Hematopoietic multipotent progenitor cell treated with erythropoietin and hydrocortisone succinate and interleukin-3 and kit ligand, for 15 days (in vitro differentiated cells): Measurements from ENCODE around the gene ZPBP2.
A peak's percentile ranks its signal among the peaks of the same experiment; 100 is the strongest.
"Not testable (repeated sequence)": the region's sequence is repeated elsewhere in the genome, so short reads cannot be mapped to it uniquely, and the experiment has no call there.

ENCODE experiments used
- DNase-seq: peaks from one replicate; pipeline ENCODE4 v3.0.0-alpha.2; 2015; ENCODE audit warnings: low spot score

The ZPBP2 gene

DNA sequence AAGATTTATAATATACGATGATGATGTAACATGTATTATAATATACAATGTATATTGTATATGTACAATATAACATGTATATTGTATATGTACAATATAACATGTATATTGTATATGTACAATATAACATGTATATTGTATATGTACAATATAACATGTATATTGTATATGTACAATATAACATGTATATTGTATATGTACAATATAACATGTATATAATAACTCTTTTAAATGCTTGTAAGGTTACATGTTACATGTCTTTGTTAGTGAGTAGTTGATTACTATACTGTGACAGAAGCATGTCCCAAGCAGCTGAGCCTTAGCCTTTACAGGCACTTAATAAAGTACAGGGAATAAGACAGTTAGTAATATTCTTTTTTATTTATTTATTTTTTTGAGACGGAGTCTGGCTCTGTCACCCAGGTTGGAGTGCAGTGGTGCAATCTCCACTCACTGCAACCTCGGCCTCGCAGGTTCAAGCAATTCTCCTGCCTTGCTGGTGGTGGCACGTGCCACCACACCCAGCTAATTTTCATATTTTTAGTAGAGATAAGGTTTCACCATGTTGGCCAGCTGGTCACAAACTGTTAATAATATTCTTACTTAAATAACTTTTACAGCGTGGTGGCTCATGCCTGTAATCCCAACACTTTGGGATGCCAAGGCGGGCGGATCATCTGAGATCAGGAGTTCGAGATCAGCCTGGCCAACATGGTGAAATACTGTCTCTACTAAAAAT lies 11.9 kb upstream of the ZPBP2 start:
- not testable (repeated sequence) for DNase-seq

DNA sequence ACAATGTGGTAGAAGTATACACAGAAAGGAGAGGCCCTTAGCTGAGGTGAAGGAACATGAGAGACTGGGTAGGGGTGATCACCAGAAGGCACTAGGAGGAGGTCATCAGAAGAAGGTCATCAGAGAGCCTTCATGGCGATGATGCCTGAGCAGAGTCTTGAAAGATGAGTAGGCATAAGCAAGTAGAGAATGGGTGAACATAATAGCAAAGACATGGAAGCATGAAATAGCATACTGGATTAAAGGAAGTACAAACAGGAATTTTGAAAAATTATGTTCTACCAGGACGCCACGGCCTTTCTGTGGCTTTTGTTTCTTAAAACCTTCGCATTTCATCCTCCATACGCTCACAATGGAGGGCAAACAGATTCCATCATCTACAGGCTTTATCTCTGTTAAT lies 6.8 kb upstream of the ZPBP2 start:
- DNase-seq = no peak

DNA sequence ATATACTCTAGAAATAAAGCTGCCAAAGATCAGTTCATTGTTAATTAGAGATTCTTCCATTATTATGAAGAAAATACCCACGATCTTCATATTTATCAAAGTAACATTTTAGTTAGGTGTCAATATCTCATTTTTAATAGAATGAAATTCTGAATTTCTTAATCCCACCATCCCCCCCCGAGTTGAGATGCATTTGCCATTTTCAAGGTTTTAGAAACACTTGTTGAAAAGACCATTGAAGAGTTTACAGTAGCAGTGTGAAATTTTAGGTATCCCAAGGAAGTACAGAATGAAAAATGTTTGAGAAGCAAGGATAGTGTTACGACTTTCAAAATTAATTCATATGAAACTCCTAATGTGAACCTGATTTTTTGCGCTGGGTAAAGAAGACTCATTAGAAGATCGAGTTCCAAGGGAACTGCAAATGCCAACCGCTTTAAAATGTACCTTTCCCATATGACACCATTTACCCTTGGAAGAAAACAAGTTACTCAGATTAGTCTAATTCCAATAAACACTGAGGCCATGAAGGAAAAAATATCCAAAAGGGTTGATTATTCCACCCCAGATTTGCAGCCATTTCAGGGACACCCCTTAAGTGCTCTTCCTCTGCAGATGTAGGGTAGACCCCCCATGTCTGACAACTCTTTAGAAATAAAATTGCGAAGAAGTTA lies 4.6 kb upstream of the ZPBP2 start:
- DNase-seq = no peak

DNA sequence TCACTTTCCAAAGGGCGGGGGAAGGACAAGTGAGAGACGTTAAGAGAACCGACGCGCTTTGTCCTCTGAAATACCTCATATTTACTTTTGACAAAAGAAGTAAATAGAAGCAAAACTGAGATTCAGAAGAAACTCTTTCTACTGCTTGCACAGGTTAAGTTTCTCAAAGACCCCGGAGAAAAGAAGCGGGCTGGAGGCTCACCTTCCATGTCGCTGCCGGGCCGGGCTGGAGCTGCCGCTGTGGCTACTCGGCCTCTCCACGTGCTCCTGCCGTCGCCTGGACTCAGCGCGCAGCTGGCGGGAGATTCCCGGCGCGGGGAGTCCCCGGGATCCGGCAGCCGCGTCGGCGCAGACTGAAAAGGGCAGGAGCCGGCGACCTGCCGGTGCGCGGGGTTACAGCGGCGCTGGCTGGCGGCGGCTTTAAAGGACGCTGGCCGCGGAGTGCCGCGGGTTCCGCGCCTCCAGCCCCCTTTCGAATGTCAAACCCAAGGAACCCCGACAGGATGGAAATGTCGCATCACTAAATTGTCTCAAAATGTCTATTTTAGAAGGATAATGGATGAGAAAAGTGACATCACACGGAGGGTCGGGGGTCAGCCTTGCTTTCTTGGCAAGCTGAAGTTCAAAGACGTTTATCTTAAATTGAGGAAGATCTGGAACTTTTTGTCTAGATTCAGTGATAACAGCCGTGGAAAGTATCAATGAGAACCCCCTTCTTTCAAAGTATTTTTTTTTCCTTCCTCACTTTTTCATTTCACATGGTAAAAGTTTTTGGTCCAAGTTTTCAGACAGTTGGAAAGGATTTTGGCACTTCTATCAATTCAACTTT lies 3.9 kb upstream of the ZPBP2 start, which contains the start of gene IKZF3:
TSS of gene IKZF3 (minus strand) at position 395 of the 829 bp plus-strand sequence. CDS start at position 209, 186 bp downstream.
- no peak for DNase-seq

DNA sequence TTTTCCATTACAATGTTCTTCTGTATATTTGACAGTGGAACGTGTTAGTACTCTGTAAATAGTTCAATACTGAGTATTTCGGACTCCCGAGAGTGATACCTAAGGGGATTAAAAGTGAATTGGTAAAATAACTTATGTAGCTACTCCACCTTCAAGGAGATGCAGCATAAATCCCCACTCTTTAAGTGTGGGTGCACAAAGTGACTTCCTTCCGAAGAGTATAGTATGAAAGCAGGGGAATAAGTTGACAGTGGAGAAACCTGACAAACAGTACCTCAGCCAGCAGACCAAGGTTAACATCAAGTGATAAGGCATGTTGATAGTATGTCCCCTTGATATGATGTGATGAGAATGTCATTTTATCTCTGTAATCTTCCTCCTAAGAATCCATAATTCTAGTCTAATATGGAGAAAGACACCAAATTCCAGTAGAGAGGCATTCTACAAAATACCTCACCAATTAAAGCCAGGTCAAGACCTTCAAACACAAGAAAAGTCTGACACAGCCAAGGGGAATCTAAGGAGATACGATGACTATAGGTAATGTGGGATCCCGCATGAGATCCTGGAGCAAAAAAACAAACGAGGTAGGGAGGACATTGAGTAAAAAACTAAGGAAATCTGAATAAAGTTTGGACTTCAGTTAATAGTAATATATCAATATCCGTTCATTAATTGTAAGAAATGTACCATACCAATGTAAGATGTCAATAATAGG lies 1.8 kb upstream of the ZPBP2 start:
- no peak for DNase-seq

DNA sequence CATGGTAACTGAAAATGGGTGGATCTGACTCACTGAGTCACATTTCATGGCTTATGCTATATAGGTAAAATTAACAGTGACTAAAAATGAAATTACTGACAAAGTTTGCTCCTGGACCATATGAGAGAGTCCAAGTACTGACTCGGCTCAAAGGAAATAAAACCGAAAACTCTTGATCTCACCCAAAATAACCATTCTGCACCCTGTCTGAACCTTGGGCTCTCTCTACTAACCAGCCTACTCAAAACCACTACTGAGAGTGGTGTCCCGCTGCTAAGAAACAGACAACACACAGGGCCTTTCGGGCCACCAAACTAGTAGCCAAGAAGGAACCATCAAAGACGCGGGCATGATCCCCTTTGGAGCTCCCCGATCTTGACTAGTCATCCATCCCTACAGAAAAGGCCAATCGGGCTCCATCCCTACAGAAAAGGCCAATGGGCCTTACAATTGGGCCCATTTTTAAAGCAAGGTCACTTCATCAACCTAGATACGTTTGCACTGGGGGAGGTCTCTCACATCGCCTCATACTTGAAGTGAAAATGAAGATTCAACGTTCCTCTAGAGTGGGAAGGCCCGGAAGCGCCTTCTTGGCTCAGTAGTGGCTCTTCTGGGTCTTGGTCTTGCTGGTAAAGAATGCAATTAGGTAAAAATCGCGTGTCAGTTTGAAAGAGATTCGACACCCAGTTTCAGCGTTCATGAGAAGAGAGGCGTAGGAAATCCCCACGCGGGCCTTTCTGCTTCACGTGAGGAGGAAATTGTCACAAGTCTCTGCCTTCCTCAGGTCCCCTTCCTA lies 720 bp upstream of the ZPBP2 start:
- no peak for DNase-seq

DNA sequence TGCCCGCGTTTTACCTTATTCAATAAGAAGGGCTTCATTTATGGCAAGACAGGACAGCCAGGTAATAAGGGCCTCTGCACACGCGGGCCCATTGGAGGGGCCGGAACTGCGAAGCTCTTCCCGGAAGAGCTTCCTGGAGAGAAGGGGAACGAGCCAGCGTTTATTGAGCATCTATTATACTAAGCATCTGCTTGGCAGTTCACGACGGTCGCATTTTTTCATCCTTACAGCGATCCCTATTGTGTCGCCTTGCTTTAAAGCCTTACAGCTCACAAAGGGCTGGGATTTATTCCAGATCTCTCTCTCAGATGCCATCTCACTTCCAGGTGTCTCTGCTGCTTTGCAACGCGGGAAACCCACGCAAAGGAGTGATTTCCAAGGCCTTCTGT lies 546 bp downstream of the ZPBP2 start:
- no peak for DNase-seq

DNA sequence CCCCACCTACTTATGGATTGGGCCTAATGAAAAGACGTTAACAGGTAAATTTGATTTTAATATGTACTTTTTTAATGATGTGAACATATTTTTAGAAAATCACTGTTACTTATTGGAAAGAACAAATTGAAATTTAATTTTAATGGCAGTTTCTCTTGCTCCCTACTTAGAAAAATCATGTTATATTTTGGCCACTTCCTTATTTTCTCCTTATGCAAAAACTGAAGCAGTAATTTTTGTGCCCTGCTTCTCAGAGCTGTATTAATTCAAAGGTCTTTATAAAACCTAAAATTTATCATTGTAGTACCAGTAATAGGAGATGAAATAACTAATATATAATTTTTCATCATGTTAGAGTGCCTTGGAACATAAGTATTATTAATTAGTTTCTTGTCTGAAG lies 2.8 kb downstream of the ZPBP2 start:
- DNase-seq = no peak

DNA sequence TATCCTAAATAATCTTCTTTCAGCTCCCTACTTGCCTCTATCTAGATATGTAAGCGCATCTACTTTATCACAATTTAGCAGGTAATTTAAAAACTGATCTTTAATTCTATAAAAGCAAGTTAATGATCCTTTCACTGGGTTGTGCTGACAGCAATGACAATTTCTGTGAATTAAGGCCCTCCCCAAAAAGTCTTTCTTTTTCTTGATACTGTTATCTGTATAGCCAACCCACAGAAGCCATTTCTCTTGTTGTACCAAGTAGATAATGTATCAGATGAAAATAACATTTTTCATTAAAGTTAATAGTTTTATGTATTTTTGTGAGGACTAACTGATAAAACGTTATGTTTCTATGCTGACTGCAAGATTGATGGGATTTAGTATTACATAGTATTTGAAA lies 3.8 kb downstream of the ZPBP2 start:
- no peak for DNase-seq

DNA sequence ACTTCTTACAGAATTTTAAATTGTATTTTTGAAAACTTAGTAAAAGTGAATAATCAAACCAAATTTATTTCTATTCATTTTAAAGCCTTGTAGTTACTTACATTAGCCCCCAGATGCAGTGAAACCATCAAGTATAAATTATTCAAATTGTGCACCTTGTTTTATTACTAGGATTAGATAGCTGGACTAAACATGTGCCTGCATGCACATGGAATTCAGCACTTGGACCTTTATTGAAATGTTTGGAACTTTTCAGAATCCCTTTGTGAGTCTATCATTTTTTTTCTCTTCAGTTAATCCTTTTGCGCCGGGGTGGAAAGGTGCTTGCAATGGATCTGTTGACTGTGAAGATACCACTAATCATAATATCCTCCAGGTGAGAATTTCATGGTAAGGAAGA lies 4.7 kb downstream of the ZPBP2 start:
- DNase-seq = peak; percentile 45

DNA sequence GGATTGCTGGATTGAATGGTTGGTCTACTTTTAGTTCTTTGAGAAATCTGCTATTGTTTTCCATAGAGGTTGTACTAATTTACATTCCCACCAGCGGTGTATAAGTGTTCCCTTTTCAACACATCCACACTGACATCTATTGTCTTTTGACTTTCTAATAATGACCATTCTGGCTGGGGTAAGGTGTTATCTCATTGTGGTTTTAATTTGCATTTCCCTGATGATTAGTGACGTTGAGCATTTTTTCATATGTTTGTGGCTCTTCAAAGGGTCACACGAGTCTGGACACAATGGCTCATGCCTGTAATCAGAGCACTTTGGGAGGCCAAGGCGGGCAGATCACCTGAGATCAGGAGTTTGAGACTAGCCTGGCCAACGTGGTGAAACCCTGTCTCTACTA lies 18.1 kb downstream of the ZPBP2 start:
- DNase-seq = not testable (repeated sequence)

DNA sequence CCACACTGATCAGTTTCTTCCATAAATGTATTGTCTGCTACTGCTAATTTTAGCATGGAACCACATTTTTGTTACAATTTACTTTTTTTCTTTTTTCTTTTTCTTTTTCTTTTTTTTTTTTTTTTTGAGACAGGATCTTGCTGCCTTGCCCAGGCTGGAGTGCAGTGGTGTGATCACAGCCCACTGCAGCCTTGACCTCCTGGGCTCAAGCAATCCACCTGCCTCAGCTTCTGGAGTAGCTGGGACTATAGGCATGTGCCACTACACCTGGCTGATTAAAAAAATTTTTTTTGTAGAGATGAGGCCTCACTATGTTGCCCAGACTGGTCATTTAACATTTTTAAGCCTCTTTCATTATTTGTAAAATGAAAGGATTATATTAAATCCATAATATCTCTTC lies 19.1 kb downstream of the ZPBP2 start:
- no peak for DNase-seq

DNA sequence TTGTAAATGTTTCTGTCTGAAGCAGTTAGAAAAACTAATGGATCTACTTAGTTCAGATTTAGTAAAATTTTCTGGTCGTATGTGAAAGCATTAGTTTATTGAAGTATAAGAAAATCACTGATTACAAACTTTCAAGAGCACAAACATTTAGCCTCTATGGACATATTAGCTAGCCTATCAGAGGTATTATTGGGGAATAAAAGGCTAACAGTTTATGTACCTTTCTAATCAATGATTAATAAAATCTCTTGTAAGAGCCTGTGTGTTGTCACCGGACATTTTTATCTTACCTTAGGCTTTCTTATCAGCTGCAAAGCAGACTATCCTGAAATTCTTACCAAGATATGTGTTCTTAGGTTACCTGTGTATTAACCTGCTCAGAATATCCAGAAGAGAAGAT lies 21.2 kb downstream of the ZPBP2 start:
- DNase-seq = no peak

DNA sequence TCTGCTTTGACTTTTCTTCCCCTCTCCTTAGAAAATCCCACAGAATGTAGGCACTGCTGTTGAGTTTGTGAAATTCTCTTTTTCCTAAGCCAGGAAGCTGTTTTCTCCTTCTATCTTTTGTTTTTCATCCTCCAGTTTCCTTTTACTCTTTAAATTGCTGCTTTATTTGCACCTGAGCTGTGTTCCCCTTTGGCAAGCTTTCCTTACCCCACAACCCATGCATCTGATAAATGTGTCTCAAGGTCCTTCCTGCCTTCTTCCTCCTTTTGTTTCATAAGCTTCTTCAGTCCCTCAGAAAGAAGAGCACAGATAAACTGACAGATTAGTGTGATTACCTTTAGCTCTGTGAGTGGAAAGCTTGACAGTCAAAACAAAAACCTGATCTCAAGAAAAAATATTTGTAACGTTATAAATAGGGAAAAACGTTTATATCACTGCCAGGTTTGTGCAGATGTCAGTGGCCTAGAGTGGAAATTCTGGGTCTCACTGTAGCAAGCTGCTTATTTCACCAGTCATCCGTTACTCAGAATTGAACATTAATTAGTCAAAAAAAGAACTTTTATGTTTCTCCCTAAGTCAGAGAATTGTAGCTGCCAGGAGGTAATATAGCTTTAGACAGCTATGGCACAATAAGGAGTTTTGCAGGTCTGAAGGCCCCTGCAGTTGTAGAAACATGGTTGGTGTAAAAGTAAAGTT lies 26.8 kb downstream of the ZPBP2 start:
- no peak for DNase-seq

DNA sequence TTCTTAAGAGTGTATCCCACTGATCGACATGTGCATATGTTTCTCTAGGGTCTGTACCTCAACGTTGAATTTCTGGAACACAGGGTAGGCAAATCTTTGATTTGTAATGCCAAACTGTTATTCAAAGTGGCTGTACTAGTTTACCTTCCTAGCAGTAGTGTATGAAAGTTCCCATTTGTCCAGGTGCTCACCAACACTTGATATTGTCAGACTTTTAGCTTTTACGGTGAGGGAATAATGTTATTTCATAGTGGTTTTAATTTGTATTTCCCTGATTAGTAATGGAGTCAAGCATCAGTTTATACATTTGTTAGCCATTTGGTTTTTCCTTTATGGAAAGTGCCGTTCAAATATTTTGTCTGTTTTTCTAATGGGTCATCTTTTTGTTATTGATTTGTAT lies 30.1 kb downstream of the ZPBP2 start:
- no peak for DNase-seq

DNA sequence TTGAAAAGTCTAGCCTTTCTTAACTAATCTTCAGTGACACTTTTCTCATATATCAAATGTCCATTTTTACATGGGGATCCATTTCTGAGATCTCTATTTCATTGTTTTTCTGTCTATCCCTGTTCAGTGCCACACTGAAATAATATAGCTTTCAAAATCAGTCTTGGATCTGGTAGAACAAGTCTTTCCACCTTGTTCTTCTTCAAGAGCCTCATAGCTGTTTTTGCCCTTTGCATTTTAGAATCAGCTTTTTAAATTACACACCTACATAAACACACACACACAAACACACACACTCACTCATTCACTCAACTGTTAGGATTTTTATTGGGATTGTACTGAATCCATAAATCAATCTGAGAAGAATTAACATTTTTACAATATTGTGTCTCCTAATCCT lies 31.2 kb downstream of the ZPBP2 start:
- DNase-seq = no peak

DNA sequence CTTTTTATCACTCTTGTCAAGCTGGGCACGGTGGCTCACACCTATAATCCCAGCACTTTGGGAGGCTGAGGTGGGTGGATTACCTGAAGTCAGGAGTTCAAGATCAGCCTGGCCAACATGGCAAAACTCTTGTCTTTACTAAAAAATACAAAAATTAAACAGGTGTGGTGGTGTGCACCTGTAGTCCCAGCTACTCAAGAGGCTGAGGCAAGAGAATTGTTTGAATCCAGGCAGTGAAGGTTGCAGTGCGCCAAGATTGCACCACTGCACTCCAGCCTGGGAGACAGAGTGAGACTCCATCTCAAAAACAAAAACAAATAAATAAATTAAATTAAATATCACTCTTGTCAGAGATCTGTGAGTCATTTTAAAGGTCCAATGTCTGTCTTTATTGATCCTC lies 34.0 kb downstream of the ZPBP2 start:
- not testable (repeated sequence) for DNase-seq

DNA sequence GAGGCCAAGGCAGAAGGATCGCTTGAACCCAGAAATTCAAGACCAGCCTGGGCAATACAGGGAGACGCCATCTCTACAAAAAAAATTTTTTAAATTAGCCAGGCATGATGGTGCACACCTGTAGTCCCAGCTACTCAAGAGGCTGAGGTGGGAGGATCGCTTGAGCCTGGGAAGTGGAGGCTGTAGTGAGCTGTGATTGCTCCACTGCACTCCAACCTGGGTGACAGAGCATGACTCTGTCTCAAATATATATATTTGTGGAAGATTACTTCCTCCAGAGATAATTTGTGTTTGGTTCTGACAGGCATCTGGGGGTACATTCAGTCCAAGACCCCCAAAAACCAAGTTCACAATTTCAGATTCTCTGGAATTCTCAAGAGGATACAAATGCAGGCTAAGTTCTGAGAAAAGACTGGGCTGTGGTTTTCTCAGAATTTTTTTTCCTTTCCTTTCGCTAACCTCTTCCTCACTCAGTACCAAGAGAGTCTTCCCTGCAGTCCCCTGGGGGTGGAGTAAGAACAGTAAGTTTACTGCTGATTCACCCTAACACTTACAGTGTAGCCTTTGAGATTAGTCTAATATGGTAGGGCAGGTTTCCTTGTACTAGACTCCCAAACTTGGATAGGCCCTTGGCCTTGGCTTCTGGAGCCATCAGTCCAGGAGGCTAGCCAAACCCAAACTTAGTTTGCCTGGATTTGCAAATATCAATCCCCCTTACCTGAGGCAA lies 35.3 kb downstream of the ZPBP2 start:
- DNase-seq = peak; percentile 33

DNA sequence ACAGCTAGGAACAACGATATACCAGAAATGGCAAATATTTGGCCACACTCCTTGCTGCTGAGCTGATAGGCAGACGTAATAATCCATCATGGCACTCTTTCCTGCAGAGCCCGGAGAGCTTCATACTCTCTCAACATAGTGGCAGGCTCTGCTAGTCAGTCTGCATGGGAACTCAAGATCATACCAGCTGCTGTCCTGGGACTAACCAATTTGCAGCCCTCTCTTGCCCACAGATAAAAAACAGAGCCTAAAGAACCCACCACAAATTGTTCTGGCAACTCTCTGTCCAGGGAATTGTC lies 36.9 kb downstream of the ZPBP2 start:
- no peak for DNase-seq

DNA sequence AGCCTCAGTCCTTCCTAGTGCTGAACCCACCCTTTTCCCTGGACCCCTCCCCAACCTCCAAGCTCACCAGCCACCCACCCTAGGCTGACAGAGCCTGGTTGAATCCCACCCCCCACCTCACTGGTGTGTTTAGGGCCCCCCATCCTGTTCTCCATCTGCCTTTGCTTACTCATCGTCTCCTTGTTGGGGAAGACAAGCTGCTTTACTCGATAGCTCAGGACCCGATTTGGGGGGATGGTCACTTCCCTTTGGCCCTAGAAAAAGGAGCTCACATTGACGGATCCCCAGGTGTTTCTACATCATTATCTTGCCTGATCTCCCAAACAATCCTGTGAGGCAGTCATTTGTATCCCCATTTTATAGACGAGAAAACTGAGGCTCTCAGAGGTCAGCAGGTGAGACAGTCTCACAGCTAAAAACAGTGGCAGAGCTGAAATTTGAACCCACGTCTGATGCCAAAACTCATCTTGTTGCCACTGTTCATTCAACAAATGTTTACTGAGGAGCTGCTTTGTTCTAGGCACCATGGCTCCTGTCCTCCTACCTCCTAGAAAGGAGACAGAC lies 40.9 kb downstream of the ZPBP2 start:
- no peak for DNase-seq
